Activated CD8-positive, alpha-beta memory T cell treated with anti-CD3 and anti-CD28 coated beads, Interleukin-2, amount 50 U/mL, for 1 hour (primary cell): ENCODE data around the gene DSE.

Experiments
- DNase-seq: peaks from one replicate; pipeline ENCODE4 v3.0.0-alpha.2; 2020; ENCODE audit errors: extremely low read depth

The DSE gene

GRCh38 chr6:116447052-116447451, 76.3 kb downstream of the DSE start:
- no peak for DNase-seq

DNA sequence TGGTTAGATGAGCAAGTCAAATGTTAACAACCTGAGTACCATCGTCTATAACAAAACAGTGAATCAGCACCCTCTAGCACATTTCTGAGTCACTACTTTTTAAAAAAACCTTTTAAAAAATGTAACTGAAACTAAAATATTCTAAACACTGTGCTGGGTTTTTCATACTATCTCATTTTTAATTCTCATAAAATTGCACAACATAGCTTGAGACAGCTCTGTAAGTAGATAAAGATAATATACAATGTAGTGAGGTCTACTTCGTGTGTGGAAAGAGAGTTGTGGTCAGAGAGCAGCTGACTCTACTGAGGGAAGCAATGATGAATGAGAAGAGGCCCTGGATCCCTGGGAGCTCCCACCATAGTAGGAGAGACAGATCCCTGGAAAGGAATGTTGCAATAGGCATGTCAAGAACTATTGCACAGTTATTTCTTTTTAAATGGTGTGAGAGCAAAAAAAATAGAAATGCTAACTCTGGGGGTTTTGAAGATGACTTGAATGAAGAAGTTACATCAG, 76.8 kb downstream of the DSE start:
- DNase-seq = no peak

DNA sequence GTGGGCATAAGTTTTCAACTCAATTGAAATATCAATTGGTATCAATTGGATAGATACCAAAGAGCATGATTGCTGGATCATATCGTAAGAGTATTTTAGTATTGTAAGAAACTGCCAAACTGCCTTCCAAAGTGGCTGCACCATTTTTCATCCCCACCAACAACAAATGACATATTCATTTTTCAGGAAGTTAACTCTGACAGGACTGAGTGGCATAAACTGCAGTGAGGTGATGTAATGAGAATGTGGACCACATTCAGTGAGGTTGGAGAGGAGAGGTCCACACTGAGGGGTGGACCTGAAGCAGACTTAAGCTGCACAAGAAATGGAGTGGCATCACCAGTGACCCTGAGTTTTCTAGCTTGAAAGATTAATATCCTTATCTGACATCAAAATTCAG, 78.8 kb downstream of the DSE start:
- no peak for DNase-seq

DNA sequence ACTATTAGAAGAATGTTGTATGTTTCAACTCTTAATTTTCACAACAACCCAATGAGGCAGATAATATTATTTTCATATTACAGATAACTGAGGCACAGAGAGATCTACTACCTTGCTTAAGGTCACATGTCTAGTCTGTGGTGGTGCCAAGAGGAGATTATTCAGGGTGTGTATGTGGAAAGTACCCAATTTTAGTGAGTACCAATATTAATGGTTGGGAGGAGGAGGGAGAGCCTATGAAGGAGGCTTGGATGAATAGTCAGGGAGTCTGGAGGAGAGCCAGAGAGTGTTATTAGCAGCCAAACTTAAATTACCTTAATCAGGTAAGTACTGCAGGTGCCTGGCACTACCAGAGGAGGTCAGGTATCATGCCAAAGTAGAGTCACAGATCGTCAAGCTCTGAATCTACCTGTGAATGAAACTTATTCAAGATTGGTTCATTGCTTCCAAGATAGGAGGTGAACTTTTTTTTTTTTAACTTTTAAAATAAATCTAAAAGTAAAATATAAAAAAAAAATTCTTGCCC, 79.5 kb downstream of the DSE start:
- no peak for DNase-seq

GRCh38 chr6:116450769-116451740, 80.3 kb downstream of the DSE start:
- DNase-seq = no peak

DNA sequence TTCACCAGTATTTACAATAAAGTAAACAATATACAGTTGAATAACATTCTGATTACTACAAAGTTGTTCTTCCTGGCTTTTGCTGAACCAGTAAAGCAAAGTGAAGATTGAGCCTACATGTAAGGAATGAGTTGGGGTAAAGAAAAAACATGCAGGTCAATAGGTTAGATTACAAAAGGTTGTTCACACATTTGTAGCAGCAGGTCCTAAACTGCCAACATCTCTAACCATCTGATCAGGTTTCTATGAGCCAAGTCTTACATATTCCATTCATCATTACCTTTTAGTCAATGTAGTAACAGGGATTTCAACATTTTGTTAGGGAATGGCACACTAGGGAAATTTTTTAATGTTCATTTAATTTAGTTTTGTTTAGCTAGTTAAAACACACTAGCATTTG, 81.2 kb downstream of the DSE start:
- DNase-seq = no peak

DNA sequence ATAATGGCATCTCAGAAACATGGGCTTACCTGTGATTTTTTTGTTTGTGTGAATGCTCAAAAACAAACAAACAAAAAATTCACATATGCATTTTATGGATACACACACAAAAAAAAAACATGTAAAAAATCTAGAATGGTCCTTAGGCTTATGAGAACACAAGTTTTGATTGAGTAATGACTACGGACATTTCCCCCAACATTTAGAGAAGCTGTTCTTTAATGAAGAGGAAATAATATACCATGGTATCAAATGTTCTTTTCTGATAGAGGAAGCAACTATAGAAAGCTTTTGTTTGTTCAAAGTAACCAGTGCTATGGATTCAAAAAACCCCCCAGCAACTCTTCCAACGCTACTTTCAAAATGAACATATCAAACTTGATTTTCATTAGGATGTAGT, 81.8 kb downstream of the DSE start:
- no peak for DNase-seq

DNA sequence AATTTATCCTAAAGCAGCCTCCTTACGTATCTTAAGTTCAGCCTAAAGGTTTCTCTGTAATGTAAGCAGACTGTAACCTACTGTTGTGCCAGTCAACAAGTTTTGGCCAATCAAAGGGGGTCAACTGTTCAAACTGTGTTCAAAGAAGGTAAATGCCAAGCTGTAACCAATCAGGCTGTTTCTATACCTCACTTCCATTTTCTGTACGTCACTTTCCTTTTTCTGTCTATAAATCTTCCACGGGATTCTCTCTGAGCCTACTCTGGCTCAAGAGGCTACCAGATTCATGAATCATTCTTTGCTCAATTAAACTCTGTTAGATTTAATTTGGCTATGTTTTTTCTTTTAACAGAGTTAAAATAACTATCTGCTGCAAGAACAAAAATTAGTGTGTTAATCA, 85.4 kb downstream of the DSE start:
- no peak for DNase-seq

DNA sequence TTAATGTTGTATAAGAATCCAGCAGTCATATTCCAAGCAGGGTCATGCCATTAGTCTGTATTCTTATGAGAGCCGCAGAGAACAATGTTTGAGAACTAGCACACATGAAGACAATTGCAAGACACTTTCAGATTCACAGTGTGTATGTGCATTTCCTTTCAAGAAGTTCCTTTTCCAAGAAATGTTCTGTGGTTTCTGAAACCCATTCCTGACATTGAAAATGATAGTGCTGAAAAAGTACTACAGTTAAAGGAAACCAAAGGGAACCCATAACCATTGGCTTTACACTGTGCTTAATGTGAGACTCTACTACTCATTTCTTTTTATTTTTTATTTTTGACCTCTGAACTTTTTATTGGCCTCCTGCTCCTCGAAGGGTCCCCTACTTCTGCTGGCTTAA, 86.2 kb downstream of the DSE start:
- DNase-seq = no peak

DNA sequence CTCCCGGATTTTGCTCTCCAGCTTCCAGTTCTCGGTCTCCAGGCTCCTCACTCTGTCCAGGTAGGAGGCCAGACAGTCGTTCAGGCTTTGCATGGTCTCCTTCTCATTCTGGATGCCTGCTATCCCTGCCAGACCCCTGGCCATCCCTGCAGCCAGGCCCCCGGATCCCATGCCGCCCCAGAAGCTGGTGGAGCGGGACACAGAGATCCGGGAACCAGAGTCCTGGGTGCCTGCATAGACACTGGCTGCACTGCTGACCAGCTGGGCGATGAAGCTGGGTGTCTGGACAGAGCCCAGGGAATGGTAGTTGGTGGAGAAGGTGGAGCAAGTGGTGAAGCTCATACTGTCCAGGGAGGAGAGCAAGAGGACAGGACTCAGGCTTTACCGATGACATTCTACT, 87.5 kb downstream of the DSE start:
- no peak for DNase-seq

DNA sequence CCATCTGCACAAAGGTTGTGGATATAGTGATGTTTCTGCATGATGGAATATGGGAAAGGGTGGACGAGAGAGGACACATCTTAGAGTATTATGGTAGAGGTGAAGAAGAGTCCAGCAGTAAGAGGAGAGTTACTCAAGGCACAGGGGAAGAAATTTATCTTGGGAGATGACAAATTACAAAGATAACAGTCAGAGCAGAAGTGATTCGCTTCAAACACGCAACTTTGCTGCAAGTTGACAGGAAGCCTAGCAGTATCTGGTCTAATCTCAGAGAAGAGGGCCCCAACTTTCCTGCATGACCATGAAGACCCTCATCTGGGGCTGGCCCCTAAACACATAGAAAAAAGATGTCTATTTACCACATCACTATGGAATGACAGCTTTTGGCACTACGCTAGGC, 89.2 kb downstream of the DSE start:
- no peak for DNase-seq

GRCh38 chr6:116461331-116461931, 90.7 kb downstream of the DSE start, which contains the start of gene CALHM6:
Gene CALHM6, plus strand, starts transcription at chr6:116461375. Its CDS starts 555 bp downstream, at chr6:116461930.
- DNase-seq = no peak

DNA sequence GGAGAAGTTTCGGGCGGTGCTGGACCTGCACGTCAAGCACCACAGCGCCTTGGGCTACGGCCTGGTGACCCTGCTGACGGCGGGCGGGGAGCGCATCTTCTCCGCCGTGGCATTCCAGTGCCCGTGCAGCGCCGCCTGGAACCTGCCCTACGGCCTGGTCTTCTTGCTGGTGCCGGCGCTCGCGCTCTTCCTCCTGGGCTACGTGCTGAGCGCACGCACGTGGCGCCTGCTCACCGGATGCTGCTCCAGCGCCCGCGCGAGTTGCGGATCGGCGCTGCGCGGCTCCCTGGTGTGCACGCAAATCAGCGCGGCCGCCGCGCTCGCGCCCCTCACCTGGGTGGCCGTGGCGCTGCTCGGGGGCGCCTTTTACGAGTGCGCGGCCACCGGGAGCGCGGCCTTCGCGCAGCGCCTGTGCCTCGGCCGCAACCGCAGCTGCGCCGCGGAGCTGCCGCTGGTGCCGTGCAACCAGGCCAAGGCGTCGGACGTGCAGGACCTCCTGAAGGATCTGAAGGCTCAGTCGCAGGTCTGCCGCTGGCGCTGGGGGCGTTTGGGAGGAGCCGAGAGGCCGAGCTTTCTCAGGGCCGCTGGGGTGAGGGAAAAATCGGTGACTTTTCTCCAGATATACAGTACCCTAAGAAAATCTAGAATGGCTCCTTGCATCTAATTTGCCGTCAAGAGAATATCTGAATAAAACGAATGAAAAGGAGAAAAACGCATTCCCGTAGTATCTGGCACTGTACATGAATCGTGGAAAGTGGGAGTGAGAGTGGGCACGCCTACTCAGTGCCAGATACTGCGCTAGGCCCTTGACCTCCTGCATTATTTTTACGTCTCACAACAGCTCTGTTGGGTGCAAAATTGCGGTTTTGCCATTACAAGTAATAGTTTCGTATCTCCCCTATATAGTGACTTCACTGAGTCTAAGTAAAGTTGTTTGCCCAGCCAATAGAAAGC, 91.5 kb downstream of the DSE start:
- no peak for DNase-seq

GRCh38 chr6:116463301-116463700, 92.6 kb downstream of the DSE start:
- no peak for DNase-seq

GRCh38 chr6:116465246-116465645, 94.5 kb downstream of the DSE start:
- DNase-seq = no peak

GRCh38 chr6:116467096-116467495, 96.3 kb downstream of the DSE start:
- DNase-seq = no peak

DNA sequence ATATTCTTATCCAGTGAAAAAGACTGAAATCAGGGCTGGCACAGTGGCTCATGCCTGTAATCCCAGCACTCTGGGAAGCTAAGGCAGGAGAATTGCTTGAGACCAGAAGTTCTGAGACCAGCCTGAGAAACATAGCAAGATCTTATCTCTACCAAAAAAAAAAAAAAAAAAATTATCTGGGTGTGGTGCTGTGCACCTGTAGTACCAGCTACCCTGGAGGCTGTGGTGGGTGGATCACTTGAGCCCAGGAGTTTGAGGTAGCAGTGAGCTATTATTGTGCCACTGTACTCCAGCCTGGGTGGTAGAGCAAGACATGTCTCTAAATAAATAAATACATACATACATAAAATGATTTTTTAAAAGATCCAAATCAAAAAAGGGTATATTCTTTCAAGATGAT, 96.8 kb downstream of the DSE start:
- no peak for DNase-seq

DNA sequence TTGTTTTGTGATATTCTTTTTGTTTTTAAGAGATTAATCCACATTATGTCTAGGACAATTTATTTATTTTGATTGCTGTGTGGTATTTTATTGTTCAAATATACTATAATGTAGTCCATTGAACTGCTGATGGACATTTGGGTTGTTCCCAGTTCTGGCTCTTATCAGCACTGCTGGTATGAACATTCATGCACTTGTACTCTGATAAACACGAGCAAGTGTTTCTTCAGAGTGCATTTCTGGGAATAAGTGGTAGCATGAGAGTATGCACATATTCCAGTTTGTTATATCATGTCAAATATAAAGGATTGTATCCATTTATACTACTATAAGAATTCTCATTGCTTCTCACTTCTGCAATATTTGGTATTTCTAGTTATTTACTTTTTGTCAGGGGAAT, 97.5 kb downstream of the DSE start:
- no peak for DNase-seq

DNA sequence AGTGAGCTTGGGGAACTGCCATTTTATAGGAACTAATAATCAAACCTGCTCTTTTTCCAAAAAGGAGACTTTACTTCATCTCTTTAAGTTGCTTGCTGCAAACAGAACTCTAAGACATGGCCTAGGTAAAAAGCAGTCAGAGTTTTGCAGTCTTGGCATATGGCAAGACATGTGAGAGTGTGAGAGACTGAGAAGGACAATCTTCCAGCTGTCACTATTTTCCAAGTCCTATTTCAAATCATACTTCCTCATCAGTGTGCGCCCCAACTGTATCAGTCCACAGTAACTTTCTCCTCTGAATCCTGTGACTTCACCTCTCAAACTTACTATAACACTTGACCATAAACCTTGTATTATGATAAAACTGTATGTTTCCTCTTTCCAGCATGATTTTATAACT, 100.8 kb downstream of the DSE start:
- no peak for DNase-seq

- no peak for DNase-seq
Measured at GRCh38 chr6:116472706-116473105, 102.0 kb downstream of the DSE start.

GRCh38 chr6:116475141-116475540, 104.4 kb downstream of the DSE start:
- DNase-seq = no peak
